H9 (cell line): ENCODE measurements around the gene PRR23A. TPM values are rescaled to one million over a fixed set of nuclear protein-coding genes. Genes with fewer than 3 reads are reported as not detected.

Source experiments
- DNase-seq: peaks from one replicate; pipeline ENCODE4 v3.0.0-alpha.2; 2017
- H2AFZ ChIP-seq: one replicate; pipeline ENCODE4 v1.6.1; 2013; ENCODE audit warnings: mild to moderate bottlenecking, low read length, control low read depth, moderate library complexity
- H2AK5ac ChIP-seq: 2 replicates; pipeline ENCODE4 v1.6.1; 2013; ENCODE audit warnings: low read length, control low read depth, mixed read lengths; ENCODE audit not compliant: insufficient read length
- H2BK120ac ChIP-seq: one replicate; pipeline ENCODE4 v1.6.1; 2013; ENCODE audit warnings: low read depth, mild to moderate bottlenecking, low read length, control low read depth, inconsistent platforms; ENCODE audit not compliant: poor library complexity, severe bottlenecking
- H2BK12ac ChIP-seq: 2 replicates; pipeline ENCODE4 v1.6.1; 2013; ENCODE audit warnings: low read length, control low read depth, mixed read lengths, low read depth; ENCODE audit not compliant: insufficient read length
- H2BK15ac ChIP-seq: 2 replicates; pipeline ENCODE4 v1.6.1; 2013; ENCODE audit warnings: low read depth, low read length, control low read depth
- H2BK20ac ChIP-seq: one replicate; pipeline ENCODE4 v1.6.1; 2013; ENCODE audit warnings: low read depth, mild to moderate bottlenecking, low read length, control low read depth, inconsistent platforms; ENCODE audit not compliant: poor library complexity, severe bottlenecking
- H2BK5ac ChIP-seq: 2 replicates; pipeline ENCODE4 v1.6.1; 2013; ENCODE audit warnings: low read length, control low read depth, mixed read lengths; ENCODE audit not compliant: insufficient read length
- H3K14ac ChIP-seq: 2 replicates; pipeline ENCODE4 v1.6.1; 2013; ENCODE audit warnings: low read length, control low read depth; ENCODE audit not compliant: insufficient read depth
- H3K18ac ChIP-seq: 2 replicates; pipeline ENCODE4 v1.6.1; 2013; ENCODE audit warnings: low read depth, mild to moderate bottlenecking, mixed read lengths, low read length, control low read depth; ENCODE audit not compliant: insufficient read length
- H3K23ac ChIP-seq: 2 replicates; pipeline ENCODE4 v1.6.1; 2013; ENCODE audit warnings: low read length, control low read depth, mixed read lengths, low read depth; ENCODE audit not compliant: insufficient read length
- H3K23me2 ChIP-seq: 2 replicates; pipeline ENCODE4 v1.6.1; 2013; ENCODE audit warnings: low read depth, mild to moderate bottlenecking, mixed read lengths, low read length, control low read depth; ENCODE audit not compliant: insufficient read length, poor library complexity, severe bottlenecking
- H3K27ac ChIP-seq: 2 replicates; pipeline ENCODE4 v1.5.1; 2013; ENCODE audit warnings: low read length, control low read depth, mixed read lengths, low read depth; ENCODE audit not compliant: insufficient read length
- H3K27me3 ChIP-seq: 2 replicates; pipeline ENCODE4 v1.6.1; 2013; ENCODE audit warnings: low read length, control low read depth, inconsistent platforms; ENCODE audit not compliant: insufficient read depth
- H3K4ac ChIP-seq: 2 replicates; pipeline ENCODE4 v1.6.1; 2013; ENCODE audit warnings: low read depth, mild to moderate bottlenecking, control low read depth, inconsistent platforms, low read length, moderate library complexity
- H3K4me1 ChIP-seq: 2 replicates; pipeline ENCODE4 v1.6.1; 2013; ENCODE audit warnings: low read length, control low read depth, inconsistent platforms; ENCODE audit not compliant: insufficient read depth
- H3K4me2 ChIP-seq: 2 replicates; pipeline ENCODE4 v1.6.1; 2013; ENCODE audit warnings: low read length, control low read depth, mixed read lengths; ENCODE audit not compliant: insufficient read length, insufficient read depth
- H3K56ac ChIP-seq: 2 replicates; pipeline ENCODE4 v1.6.1; 2013; ENCODE audit warnings: low read depth, mild to moderate bottlenecking, mixed read lengths, low read length, control low read depth; ENCODE audit not compliant: insufficient read length
- H3K79me1 ChIP-seq: 2 replicates; pipeline ENCODE4 v1.6.1; 2013; ENCODE audit warnings: low read depth, mild to moderate bottlenecking, moderate library complexity, low read length, control low read depth, inconsistent platforms; ENCODE audit not compliant: insufficient read depth, poor library complexity, severe bottlenecking
- H3K79me2 ChIP-seq: 2 replicates; pipeline ENCODE4 v1.6.1; 2013; ENCODE audit warnings: low read length, control low read depth, inconsistent platforms; ENCODE audit not compliant: insufficient read depth
- H3K9ac ChIP-seq: 2 replicates; pipeline ENCODE4 v1.6.1; 2013; ENCODE audit warnings: low read length, control low read depth, mixed read lengths; ENCODE audit not compliant: insufficient read length; ENCODE audit errors: extremely low read depth
- H3K9me3 ChIP-seq: one replicate; pipeline ENCODE4 v1.6.1; 2013; ENCODE audit warnings: low read depth, low read length, inconsistent platforms; ENCODE audit not compliant: control insufficient read depth
- H3T11ph ChIP-seq: one replicate; pipeline ENCODE4 v1.6.1; 2013; ENCODE audit warnings: mild to moderate bottlenecking, low read length, control low read depth, inconsistent platforms
- H4K20me1 ChIP-seq: one replicate; pipeline ENCODE4 v1.6.1; 2013; ENCODE audit not compliant: control insufficient read depth, insufficient read length, insufficient read depth
- H4K5ac ChIP-seq: 2 replicates; pipeline ENCODE4 v1.6.1; 2013; ENCODE audit warnings: low read depth, mild to moderate bottlenecking, mixed read lengths, low read length, control low read depth; ENCODE audit not compliant: insufficient read length
- H4K8ac ChIP-seq: replicated peaks from 2 replicates; pipeline ENCODE4 v1.6.1; 2013; ENCODE audit warnings: low read length, control low read depth, mixed read lengths, low read depth; ENCODE audit not compliant: insufficient read length
- H4K91ac ChIP-seq: 2 replicates; pipeline ENCODE4 v1.6.1; 2013; ENCODE audit warnings: low read depth, mild to moderate bottlenecking, moderate library complexity, mixed read lengths, low read length, control low read depth; ENCODE audit not compliant: insufficient read length
- H3K27ac Mint-ChIP-seq, 3 experiments: 2 replicates in 2 of 3; 3 replicates in 1 of 3; pipeline ENCODE4 v1.8.0; 2020 to 2021; ENCODE audit warnings: mixed read lengths in 3 of 3, mild to moderate bottlenecking in 1 of 3, moderate library complexity in 1 of 3
- H3K27me3 Mint-ChIP-seq: 2 replicates; pipeline ENCODE4 v1.8.0; 2021; ENCODE audit warnings: low read depth, mild to moderate bottlenecking, moderate library complexity, mixed read lengths
- H3K36me3 Mint-ChIP-seq, 3 experiments: 2 replicates in 2 of 3; 3 replicates in 1 of 3; pipeline ENCODE4 v1.8.0; 2020 to 2021; ENCODE audit warnings: low read depth in 3 of 3, mixed read lengths in 3 of 3; ENCODE audit not compliant: insufficient read depth in 1 of 3
- H3K4me1 Mint-ChIP-seq, 2 experiments: 2 replicates each; pipeline ENCODE4 v1.8.0; 2020; ENCODE audit warnings: mixed read lengths in 2 of 2
- H3K4me3 Mint-ChIP-seq, 2 experiments: 2 replicates in 1 of 2; 3 replicates in 1 of 2; pipeline ENCODE4 v1.8.0; 2020 to 2021; ENCODE audit warnings: mild to moderate bottlenecking in 2 of 2, mixed read lengths in 2 of 2, moderate library complexity in 1 of 2
- H3K9me3 Mint-ChIP-seq, 2 experiments: 2 replicates in 1 of 2; 3 replicates in 1 of 2; pipeline ENCODE4 v1.8.0; 2020; ENCODE audit warnings: mild to moderate bottlenecking in 2 of 2, mixed read lengths in 2 of 2, moderate library complexity in 1 of 2
- WGBS: extraction: QIAGEN DNeasy Blood & Tissue Kit; methylation state at CpG from one replicate; pipeline ENCODE4 v1.1.7; 2013; ENCODE audit warnings: missing lambda C conversion rate, low lambda C conversion rate, mixed read lengths; ENCODE audit not compliant: insufficient read length; ENCODE audit errors: extremely low coverage; 5-methylcytosine and 5-hydroxymethylcytosine counted together
- total RNA-seq: library from RNA; stranded (reverse); gene quantifications from 2 replicates; pipeline ENCODE4 v1.2.1, GENCODE V29; 2021
- TF ChIP-seq, protein P1 (sequence below): fragments of 200-600 bp; sonication (generic); conservative IDR thresholded peaks from 3 replicates; pipeline ENCODE4 v1.8.0; 2021; ENCODE audit warnings: antibody characterized with exemption, mild to moderate bottlenecking

PRR23A gene
- total RNA-seq, 1 experiment from 2014 or later: not detected

DNA sequence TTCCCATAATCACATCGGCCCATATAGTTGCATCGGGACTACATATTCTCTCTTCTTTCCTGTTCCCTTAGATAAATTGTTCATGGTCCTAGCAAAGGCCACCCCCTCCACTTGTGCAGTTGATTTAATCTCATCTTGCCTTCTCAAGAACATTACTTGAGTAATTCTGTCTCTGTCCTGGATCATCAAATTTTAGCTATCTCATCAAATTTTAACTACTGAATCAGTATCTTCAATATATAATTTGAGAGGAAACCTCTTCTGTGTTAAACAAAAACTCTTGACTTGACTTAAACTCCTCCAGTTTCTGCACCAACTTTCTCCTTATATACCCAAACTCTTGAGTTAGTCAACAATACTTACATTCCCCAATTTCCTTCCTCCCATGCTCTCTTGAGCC lies 18.9 kb upstream of the PRR23A start:
- no peak overlapping the region for H3K4me3 Mint-ChIP-seq
- Histone ChIP-seq H3K23ac (no peak overlapping the region), H2BK12ac (no peak overlapping the region), H2BK120ac (no peak overlapping the region), H3K27me3 (no peaks in the 10 kb centered on the region), H2BK15ac (no peak overlapping the region), H3K79me1 (no peaks in the 10 kb centered on the region), H3K9me3 (no peaks in the 10 kb centered on the region), H4K5ac (no peak overlapping the region), H2AK5ac (no peak overlapping the region), H3K18ac (no peak overlapping the region), H4K8ac (no peak overlapping the region), H3K27ac (no peak overlapping the region), H3K56ac (no peak overlapping the region), H4K91ac (no peak overlapping the region), H3K14ac (no peak overlapping the region), H3T11ph (no peak overlapping the region), H3K79me2 (no peaks in the 10 kb centered on the region), H3K4me1 (no peaks in the 10 kb centered on the region), H3K23me2 (no peaks in the 10 kb centered on the region), H2BK5ac (no peak overlapping the region), H4K20me1 (no peaks in the 10 kb centered on the region), H3K4ac (no peak overlapping the region), H2AFZ (no peak overlapping the region), H2BK20ac (no peak overlapping the region), H3K9ac (no peak overlapping the region), H3K4me2 (no peak overlapping the region)
- peaks cover 20% of the 10 kb centered on the region for H3K27me3 Mint-ChIP-seq
- TF ChIP-seq, protein P1, sequence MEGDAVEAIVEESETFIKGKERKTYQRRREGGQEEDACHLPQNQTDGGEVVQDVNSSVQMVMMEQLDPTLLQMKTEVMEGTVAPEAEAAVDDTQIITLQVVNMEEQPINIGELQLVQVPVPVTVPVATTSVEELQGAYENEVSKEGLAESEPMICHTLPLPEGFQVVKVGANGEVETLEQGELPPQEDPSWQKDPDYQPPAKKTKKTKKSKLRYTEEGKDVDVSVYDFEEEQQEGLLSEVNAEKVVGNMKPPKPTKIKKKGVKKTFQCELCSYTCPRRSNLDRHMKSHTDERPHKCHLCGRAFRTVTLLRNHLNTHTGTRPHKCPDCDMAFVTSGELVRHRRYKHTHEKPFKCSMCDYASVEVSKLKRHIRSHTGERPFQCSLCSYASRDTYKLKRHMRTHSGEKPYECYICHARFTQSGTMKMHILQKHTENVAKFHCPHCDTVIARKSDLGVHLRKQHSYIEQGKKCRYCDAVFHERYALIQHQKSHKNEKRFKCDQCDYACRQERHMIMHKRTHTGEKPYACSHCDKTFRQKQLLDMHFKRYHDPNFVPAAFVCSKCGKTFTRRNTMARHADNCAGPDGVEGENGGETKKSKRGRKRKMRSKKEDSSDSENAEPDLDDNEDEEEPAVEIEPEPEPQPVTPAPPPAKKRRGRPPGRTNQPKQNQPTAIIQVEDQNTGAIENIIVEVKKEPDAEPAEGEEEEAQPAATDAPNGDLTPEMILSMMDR: no peak
- no peaks in the 10 kb centered on the region for H3K36me3 Mint-ChIP-seq
- no CpG with 5 or more reads among the region's 2 CpGs for WGBS
- no peak for DNase-seq
- H3K27ac Mint-ChIP-seq: no peak overlapping the region
- no peaks in the 10 kb centered on the region for H3K4me1 Mint-ChIP-seq
- H3K9me3 Mint-ChIP-seq: peaks cover 6 to 11% of the 10 kb centered on the region in 2 experiments; a peak in 4 of 5 replicates
